ENCODE results near the gene EPB41L4A.

EPB41L4A gene

GRCh38 chr5:112154940-112155686 is 264.0 kb downstream of the EPB41L4A start:
- H3K27ac ChIP-seq: no peak overlapping the region
- H3K4me3 ChIP-seq: no peak overlapping the region
- DNase-seq (ENCODE audit: low spot score): no peak
- no peak for TF ChIP-seq CTCF (IDR thresholded peaks at IDR 0.05)

- no peak overlapping the region for H3K4me3 ChIP-seq
- TF ChIP-seq CTCF (IDR thresholded peaks at IDR 0.05): no peak
- DNase-seq (ENCODE audit: low spot score): no peak
- H3K27ac ChIP-seq: no peak overlapping the region
Observed at GRCh38 chr5:112149727-112150126, 269.4 kb downstream of the EPB41L4A start.

GRCh38 chr5:112146323-112147226 is 272.5 kb downstream of the EPB41L4A start:
- TF ChIP-seq CTCF (IDR thresholded peaks at IDR 0.05): peak; percentile 77
- no peak for DNase-seq (ENCODE audit: low spot score)
- peak overlapping the region; percentile 38 to 42 for H3K27ac ChIP-seq
- no peak overlapping the region for H3K4me3 ChIP-seq

DNA sequence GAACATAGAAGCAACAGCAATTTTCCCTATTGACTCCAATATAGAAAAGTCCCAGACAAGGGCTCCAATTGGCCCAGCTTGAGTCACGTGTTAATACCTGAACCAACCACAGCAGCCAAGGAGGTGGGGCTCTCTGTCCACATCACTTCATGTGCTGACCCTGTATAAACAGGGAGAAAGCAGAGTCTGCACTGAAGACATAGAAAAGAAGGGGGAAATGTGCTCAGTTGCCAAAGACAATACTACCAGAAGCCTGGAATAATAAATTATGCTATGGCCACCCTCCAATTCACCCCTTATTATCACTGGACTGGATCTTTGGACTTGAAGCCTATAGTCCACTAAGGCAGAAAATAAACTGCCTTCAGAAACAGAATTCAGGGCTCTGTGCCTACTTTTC is 275.4 kb downstream of the EPB41L4A start:
- no peak for DNase-seq (ENCODE audit: low spot score)
- no peak overlapping the region for H3K27ac ChIP-seq
- no peak overlapping the region for H3K4me3 ChIP-seq
- no peak for TF ChIP-seq CTCF (IDR thresholded peaks at IDR 0.05)

- DNase-seq (ENCODE audit: low spot score): no peak
- H3K27ac ChIP-seq: no peak overlapping the region
- no peak for TF ChIP-seq CTCF (IDR thresholded peaks at IDR 0.05)
- H3K4me3 ChIP-seq: no peak overlapping the region
Observed at GRCh38 chr5:112142769-112143270, 276.3 kb downstream of the EPB41L4A start.

DNA sequence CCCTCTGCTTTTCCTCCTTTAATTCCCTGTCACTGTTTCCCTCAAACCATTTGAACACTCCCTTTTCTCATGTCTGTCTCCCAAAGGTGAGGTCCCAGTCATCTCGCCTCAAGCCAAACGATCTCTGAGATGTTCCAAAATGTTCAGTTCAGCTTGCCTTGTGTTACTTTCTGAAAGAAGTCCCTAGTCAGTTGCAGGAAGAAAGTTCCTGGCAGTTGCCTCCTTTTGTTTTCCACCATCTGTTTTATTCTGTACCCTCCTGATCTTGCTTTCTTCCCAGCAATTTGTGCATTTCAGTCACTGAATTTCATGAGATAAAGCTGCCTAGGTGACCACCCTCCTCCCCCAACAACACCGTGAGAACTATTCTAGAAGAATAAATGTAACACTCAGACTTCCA is 277.5 kb downstream of the EPB41L4A start:
- no peak for DNase-seq (ENCODE audit: low spot score)
- Histone ChIP-seq H3K27ac (no peak overlapping the region), H3K4me3 (no peak overlapping the region)
- TF ChIP-seq CTCF (IDR thresholded peaks at IDR 0.05): no peak

Data from coronary artery (tissue), 2 donors.